Left ventricle myocardium inferior (tissue), 1 donor: Measurements from ENCODE around the gene ZNF775. TPM values are rescaled to one million over a fixed set of nuclear protein-coding genes. Genes with fewer than 3 reads are reported as not detected.

Source experiments
- DNase-seq: peaks from one replicate; pipeline ENCODE4 v3.0.0-alpha.2; 2020
- H3K27ac ChIP-seq: fragments of 200-600 bp; replicated peaks from 2 replicates; pipeline ENCODE4 v1.8.0; 2021
- H3K27me3 ChIP-seq: fragments of 200-600 bp; 2 replicates; pipeline ENCODE4 v1.8.0; 2021; ENCODE audit warnings: low read depth
- H3K36me3 ChIP-seq: fragments of 200-600 bp; 2 replicates; pipeline ENCODE4 v1.8.0; 2021
- H3K4me1 ChIP-seq: fragments of 200-600 bp; 2 replicates; pipeline ENCODE4 v1.8.0; 2021
- H3K4me3 ChIP-seq: fragments of 200-600 bp; 2 replicates; pipeline ENCODE4 v1.8.0; 2021; ENCODE audit warnings: mild to moderate bottlenecking, moderate library complexity
- H3K9me3 ChIP-seq: fragments of 200-600 bp; replicated peaks from 2 replicates; pipeline ENCODE4 v1.8.0; 2021
- CTCF ChIP-seq: fragments of 200-600 bp; IDR thresholded peaks from 2 replicates; pipeline ENCODE4 v1.8.0; 2021; ENCODE audit warnings: antibody characterized with exemption, mild to moderate bottlenecking, borderline replicate concordance
- intact Hi-C: fragments of 100-400 bp; cut with micrococcal nuclease; formaldehyde crosslinking; loops from one replicate; pipeline ENCODE4 v1.11.0; 2022
- total RNA-seq: library from RNA; stranded (reverse); fragmentation: NEBNext Ultra II Directional; extraction: Animal tissue kit (Norgen Biotek cat#: 25700); gene quantifications from one replicate; pipeline ENCODE4 v1.2.1, GENCODE V29; 2021
- donor health status: DM: no; HTN: yes; CAD: no; lungs with severe emphysema.

The ZNF775 gene
- total RNA-seq, 1 donor from 2014 or later: 3.1 TPM

DNA sequence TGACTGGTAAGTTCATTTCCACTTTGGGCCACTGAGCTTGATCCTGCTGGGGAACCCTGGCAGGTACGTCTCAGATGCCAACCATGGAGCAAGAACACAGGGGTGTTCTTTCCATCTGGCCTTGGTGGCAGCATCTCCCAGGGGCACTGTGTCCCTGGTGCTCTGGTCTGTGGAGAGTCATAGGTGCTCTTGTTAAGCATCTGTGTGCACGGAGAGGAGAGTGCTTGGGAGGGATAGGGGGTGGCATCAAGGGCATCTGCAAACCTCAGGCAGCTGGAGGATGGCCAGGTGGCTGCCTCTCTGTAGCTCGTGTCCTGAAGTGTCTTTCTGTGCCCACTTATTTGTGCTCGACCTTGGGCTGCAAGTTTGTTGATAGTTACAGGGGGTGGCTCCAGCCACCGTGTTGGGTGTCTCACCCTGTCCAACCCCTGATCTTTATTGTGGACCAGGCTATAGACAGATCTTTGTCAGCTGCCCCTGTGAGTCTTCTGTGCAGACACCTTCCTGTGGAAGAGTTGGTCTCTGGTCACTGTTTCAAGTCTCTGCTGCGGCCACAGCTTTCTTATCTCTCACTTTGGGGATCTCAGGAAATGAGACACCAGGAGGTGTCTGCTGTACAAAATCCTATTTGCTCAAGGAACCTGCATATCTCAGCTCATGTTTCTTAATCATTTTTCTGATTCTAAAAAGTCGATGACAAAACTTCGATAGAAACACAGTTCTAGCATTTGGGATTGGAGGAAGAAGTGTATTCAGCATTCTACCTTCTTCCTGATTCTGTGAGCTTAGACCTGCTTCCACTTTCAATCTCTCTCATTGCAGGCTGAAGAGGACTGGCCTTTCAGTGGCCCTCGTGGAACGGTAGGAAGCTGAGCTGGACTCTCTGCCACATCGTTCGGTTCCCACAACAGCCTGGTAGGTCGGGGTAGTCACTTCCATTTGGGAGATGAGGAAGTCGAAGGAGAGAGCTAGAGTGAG lies 54.1 kb downstream of the ZNF775 start:
- H3K36me3 ChIP-seq: no peaks in the 10 kb centered on the region
- TF ChIP-seq CTCF: no peak
- DNase-seq: no peak
- intact Hi-C loops: no loop called here
- no peak overlapping the region for H3K27ac ChIP-seq
- H3K27me3 ChIP-seq: peaks cover 7% of the 10 kb centered on the region
- peaks cover 7% of the 10 kb centered on the region for H3K4me1 ChIP-seq
- no peaks in the 10 kb centered on the region for H3K9me3 ChIP-seq
- no peak overlapping the region for H3K4me3 ChIP-seq

GRCh38 chr7:150434240-150434639 lies 55.1 kb downstream of the ZNF775 start:
- no peak for DNase-seq
- H3K9me3 ChIP-seq: no peaks in the 10 kb centered on the region
- H3K36me3 ChIP-seq: no peaks in the 10 kb centered on the region
- H3K27me3 ChIP-seq: peaks cover 7% of the 10 kb centered on the region
- H3K4me1 ChIP-seq: no peaks in the 10 kb centered on the region
- TF ChIP-seq CTCF: no peak
- intact Hi-C loops: no loop called here
- no peak overlapping the region for H3K4me3 ChIP-seq
- no peak overlapping the region for H3K27ac ChIP-seq

GRCh38 chr7:150435047-150435389 lies 55.9 kb downstream of the ZNF775 start:
- TF ChIP-seq CTCF: no peak
- intact Hi-C loops: no loop called here
- H3K27me3 ChIP-seq: peaks cover 6% of the 10 kb centered on the region
- H3K27ac ChIP-seq: no peak overlapping the region
- H3K36me3 ChIP-seq: no peaks in the 10 kb centered on the region
- H3K4me1 ChIP-seq: no peaks in the 10 kb centered on the region
- no peaks in the 10 kb centered on the region for H3K9me3 ChIP-seq
- H3K4me3 ChIP-seq: no peak overlapping the region
- no peak for DNase-seq

DNA sequence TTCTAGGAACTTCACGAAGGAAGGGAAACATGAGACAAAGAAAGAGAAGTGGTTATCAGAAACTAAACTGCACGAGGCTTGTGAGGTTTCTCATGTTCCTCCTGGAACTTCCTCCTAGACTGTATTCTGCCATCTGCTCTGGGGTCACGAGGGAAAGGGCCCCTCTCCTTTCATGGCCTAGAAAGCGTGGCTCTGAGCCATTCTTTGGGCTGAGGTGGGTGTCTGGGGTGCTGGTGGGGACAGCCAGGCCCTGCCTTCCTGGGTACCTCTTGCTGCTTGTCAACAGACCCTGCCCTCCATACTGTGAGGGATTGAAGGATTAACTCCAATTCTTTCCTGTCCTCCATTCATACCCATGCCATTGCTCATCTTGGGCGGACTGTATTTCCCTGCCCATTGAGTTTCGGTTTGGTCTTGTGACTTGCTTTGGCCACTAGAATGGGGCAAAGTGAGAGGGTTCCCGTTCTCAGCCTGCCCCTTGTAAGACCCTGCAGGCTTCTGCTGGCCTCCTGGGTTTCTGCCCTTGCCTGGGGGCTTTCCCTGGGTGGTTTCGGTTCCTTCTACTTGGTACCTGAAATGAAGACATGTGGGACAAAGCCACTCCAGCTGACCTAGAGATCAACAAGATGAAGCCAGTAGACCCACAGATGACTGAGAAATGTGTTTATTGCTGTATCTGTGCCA lies 56.4 kb downstream of the ZNF775 start:
- TF ChIP-seq CTCF: no peak
- DNase-seq: no peak
- no peak overlapping the region for H3K27ac ChIP-seq
- peaks cover under 1% of the 10 kb centered on the region for H3K27me3 ChIP-seq
- intact Hi-C loops: no loop called here
- H3K4me1 ChIP-seq: no peaks in the 10 kb centered on the region
- H3K9me3 ChIP-seq: peaks cover 1% of the 10 kb centered on the region
- no peak overlapping the region for H3K4me3 ChIP-seq
- H3K36me3 ChIP-seq: no peaks in the 10 kb centered on the region

DNA sequence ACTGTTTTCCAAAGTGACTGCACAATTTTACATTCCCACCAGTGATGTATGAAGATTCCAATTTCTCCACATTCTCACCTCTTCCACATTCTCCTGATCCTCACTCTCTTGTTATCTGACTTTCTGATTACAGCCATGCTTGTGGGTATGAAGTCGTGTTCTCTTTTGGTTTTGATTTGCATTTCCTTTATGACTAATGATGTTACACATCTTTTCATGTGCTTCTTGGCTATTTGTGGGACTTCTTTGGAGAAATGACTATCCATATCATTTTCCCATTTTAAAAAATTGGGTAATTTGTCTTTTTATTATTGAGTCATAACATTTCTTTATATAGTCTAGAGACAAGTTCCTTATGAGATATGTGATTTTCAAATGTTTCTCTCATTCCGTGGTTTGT lies 60.8 kb downstream of the ZNF775 start:
- DNase-seq: no peak
- intact Hi-C loops: no loop called here
- Histone ChIP-seq H3K27me3 (no peaks in the 10 kb centered on the region), H3K36me3 (no peaks in the 10 kb centered on the region), H3K27ac (no peak overlapping the region), H3K4me1 (no peaks in the 10 kb centered on the region), H3K4me3 (no peak overlapping the region), H3K9me3 (peaks cover 24% of the 10 kb centered on the region)
- no peak for TF ChIP-seq CTCF
